SU-DHL-6 (cell line): ENCODE data around the gene IRGQ.

Source experiments
- CTCF ChIP-seq: fragments of 200-600 bp; sonication (generic); IDR thresholded peaks from one replicate; pipeline ENCODE4 v1.5.1; 2017; ENCODE audit warnings: antibody characterized with exemption, mild to moderate bottlenecking, low read length, moderate library complexity; ENCODE audit not compliant: insufficient read depth, poor library complexity, severe bottlenecking
- EZH2phosphoT487 ChIP-seq: fragments of 200-600 bp; sonication (generic), shearing (Covaris generic); conservative IDR thresholded peaks from 2 replicates; pipeline ENCODE4 v1.6.1; 2018; ENCODE audit warnings: mild to moderate bottlenecking, antibody characterized with exemption, low read length, moderate library complexity, mixed read lengths

- TF ChIP-seq CTCF = no peak
- no peak for TF ChIP-seq EZH2phosphoT487
Observed at GRCh38 chr19:43545981-43546380, 50.0 kb downstream of the IRGQ start.
